Ectodermal cell (in vitro differentiated cells): ENCODE data around the gene HOXB3.
A peak's percentile ranks its signal among the peaks of the same experiment; 100 is the strongest.
"Not testable (repeated sequence)": the region's sequence is repeated elsewhere in the genome, so short reads cannot be mapped to it uniquely, and the experiment has no call there.

ENCODE experiments used
- H3K27ac ChIP-seq: 2 replicates; pipeline ENCODE4 v1.7.0; 2013; ENCODE audit warnings: mild to moderate bottlenecking, low read depth, low read length; ENCODE audit not compliant: insufficient read depth, poor library complexity, severe bottlenecking
- H3K27me3 ChIP-seq: 2 replicates; pipeline ENCODE4 v1.7.0; 2013; ENCODE audit warnings: mild to moderate bottlenecking, low read length; ENCODE audit not compliant: insufficient read depth, control insufficient read depth, poor library complexity, severe bottlenecking
- H3K36me3 ChIP-seq: one replicate; pipeline ENCODE4 v1.7.0; 2013; ENCODE audit warnings: low read length; ENCODE audit not compliant: control insufficient read depth, insufficient read depth
- H3K4me1 ChIP-seq: one replicate; pipeline ENCODE4 v1.7.0; 2013; ENCODE audit warnings: low read length; ENCODE audit not compliant: control insufficient read depth, insufficient read depth
- H3K4me3 ChIP-seq: 2 replicates; pipeline ENCODE4 v1.7.0; 2013; ENCODE audit warnings: low read depth, low read length, control low read depth; ENCODE audit not compliant: insufficient read depth
- H3K9me3 ChIP-seq: 2 replicates; pipeline ENCODE4 v1.7.0; 2013; ENCODE audit warnings: mild to moderate bottlenecking, low read length, moderate library complexity; ENCODE audit not compliant: control insufficient read depth
- WGBS, 2 experiments: methylation state at CpG; one replicate each; pipeline ENCODE4 v1.1.7; 2013; ENCODE audit warnings: missing lambda C conversion rate in 2 of 2; 5-methylcytosine and 5-hydroxymethylcytosine counted together

The HOXB3 gene

GRCh38 chr17:48541577-48542113 lies 48.4 kb downstream of the HOXB3 start:
- H3K4me1 ChIP-seq, result peaks cover 6% of the 10 kb centered on the region
- no peaks in the 10 kb centered on the region for H3K36me3 ChIP-seq
- peak overlapping the region; percentile 48 for H3K4me3 ChIP-seq
- no peaks in the 10 kb centered on the region for H3K9me3 ChIP-seq
- H3K27ac ChIP-seq, result no peak overlapping the region
- H3K27me3 ChIP-seq, result peaks cover 93% of the 10 kb centered on the region
- WGBS, 2 experiments, result 49 to 50% methylated on average over 35 of the region's 36 CpGs

DNA sequence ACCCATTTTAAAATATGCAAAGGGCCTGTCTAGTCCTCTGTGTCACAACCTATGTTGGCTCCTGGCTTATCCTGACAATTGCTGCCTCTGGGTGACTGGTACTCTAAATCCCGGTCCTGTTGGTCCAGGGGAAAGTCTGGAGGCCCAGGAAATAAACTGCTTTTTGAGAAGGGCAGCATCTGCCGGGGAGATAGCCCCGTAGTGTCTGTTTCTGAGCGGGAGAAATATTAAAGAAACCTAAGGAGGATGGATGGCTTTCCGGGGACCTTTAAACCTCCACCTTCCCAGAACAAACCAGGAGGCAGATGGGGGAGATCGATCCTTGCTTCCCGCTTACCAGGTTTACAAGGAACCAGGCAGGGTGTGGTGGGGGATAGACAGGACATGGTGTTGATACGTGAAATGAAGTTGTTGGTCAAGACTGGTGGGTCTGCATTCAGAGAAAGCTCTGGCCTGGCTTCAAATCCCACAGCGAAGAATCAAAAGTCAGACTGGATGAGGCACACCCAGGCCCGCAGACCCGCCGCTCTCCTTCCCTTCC lies 48.9 kb downstream of the HOXB3 start:
- H3K4me1 ChIP-seq, result peaks cover under 1% of the 10 kb centered on the region
- peaks cover 91% of the 10 kb centered on the region for H3K27me3 ChIP-seq
- no peaks in the 10 kb centered on the region for H3K9me3 ChIP-seq
- H3K4me3 ChIP-seq, result peak overlapping the region; percentile 48
- H3K27ac ChIP-seq, result no peak overlapping the region
- WGBS, 2 experiments, result 72 to 76% methylated on average over 12 of the region's 12 CpGs
- H3K36me3 ChIP-seq, result no peaks in the 10 kb centered on the region

DNA sequence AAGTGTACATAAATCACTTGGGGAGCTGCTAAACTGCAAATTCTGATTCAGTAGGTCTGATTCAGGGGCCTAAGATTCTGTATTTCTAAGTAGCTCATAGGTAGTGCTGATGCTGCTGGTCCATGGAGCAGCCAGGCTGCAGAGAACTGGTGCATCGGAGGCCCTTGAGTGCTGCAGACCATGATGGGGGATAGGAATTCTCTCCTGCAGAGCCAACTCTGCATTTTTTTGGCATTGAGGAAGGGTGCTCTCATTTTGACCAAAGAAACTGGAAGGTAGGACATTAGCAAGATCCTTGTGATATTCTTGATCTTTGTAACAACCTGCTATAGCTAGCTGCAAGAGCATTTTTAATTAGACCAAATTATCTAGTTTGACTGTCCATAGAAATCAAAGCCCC lies 49.8 kb downstream of the HOXB3 start:
- H3K27ac ChIP-seq, result no peak overlapping the region

DNA sequence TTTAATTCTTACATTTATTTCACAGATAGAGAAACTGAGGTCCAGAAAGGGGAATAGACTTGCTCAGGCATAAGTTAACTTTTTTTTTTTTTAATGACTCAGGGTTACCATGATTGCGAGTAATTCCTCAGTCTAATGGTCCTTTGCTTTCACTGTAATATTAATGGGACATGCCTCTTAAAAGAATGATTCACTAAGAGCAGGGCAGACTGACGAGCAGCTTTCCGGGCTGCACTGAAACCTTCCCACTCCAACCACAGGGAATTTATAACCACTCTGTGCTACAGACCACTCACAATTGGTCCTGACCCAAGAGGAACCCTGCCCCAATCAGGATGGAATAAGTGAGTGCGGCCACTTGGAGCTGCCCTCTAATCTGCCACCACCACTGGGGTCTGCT lies 50.9 kb downstream of the HOXB3 start:
- Histone ChIP-seq H3K36me3 (no peaks in the 10 kb centered on the region), H3K9me3 (no peaks in the 10 kb centered on the region), H3K27me3 (peaks cover 83% of the 10 kb centered on the region), H3K27ac (no peak overlapping the region), H3K4me3 (no peak overlapping the region), H3K4me1 (no peaks in the 10 kb centered on the region)
- 87 to 91% methylated on average over 4 of the region's 4 CpGs for WGBS, 2 experiments

More for the DNA sequence above, 49.8 kb downstream of the HOXB3 start:
- Histone ChIP-seq H3K4me3 (no peak overlapping the region), H3K9me3 (no peaks in the 10 kb centered on the region), H3K27me3 (peaks cover 90% of the 10 kb centered on the region), H3K36me3 (no peaks in the 10 kb centered on the region), H3K4me1 (no peaks in the 10 kb centered on the region)
- 49 to 64% methylated on average over 1 of the region's 1 CpG for WGBS, 2 experiments

DNA sequence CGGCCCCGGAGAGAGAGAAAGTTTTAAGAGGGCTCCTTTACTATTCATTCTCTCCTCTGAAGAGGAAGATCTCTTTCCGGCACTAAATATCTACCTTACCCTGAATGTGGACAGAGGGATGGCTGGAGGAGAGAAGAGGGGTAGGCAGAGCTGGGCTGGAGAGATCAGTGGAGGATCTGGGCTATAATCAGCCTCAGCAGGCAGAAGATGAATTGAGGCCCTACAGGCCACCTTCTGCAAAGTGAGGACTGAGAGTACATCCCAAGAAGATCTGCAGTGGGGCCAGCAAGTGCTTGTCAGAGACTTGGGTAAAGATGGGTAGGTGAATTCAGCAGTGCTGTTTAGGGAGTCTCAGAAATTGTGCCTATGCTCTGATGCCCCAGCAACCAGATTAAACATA lies 52.7 kb downstream of the HOXB3 start:
- WGBS, 2 experiments, result 96 to 97% methylated on average over 2 to 3 of the region's 3 CpGs
- H3K36me3 ChIP-seq, result no peaks in the 10 kb centered on the region
- no peak overlapping the region for H3K4me3 ChIP-seq
- H3K4me1 ChIP-seq, result no peaks in the 10 kb centered on the region
- no peaks in the 10 kb centered on the region for H3K9me3 ChIP-seq
- peaks cover 82% of the 10 kb centered on the region for H3K27me3 ChIP-seq
- H3K27ac ChIP-seq, result no peak overlapping the region

GRCh38 chr17:48535793-48536559 lies 54.1 kb downstream of the HOXB3 start:
- H3K4me3 ChIP-seq, H3K27ac ChIP-seq, H3K4me1 ChIP-seq, H3K36me3 ChIP-seq, H3K9me3 ChIP-seq: not testable (repeated sequence)
- H3K27me3 ChIP-seq, result peaks cover 82% of the 10 kb centered on the region
- WGBS, 2 experiments, result 93 to 94% methylated on average over 7 of the region's 9 CpGs

- Histone ChIP-seq H3K27me3 (peaks cover 85% of the 10 kb centered on the region), H3K36me3 (no peaks in the 10 kb centered on the region), H3K9me3 (no peaks in the 10 kb centered on the region), H3K4me1 (peaks cover 27% of the 10 kb centered on the region), H3K27ac (no peak overlapping the region), H3K4me3 (no peak overlapping the region)
- 80 to 84% methylated on average over 8 of the region's 8 CpGs for WGBS, 2 experiments
These were observed 57.8 kb downstream of the HOXB3 start for GRCh38 chr17:48532261-48532660.

DNA sequence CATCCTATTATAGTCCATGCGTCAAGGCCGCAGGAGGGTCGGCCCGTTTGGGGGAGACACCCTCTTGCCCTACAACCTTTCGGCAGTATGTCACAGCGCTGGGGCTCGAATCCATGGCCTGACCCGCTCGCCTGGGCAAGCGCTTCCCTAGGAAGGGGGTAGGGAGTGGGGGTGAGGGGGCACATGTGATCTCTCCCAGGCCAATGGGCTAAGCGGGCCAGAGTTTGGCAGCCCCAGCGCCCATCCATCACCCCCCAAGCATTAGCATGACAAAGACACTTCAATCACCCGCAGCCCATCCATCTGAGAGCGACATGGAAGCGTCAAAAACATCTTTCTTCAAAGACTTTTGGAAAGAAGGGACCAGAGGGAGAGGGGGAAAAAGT lies 59.2 kb downstream of the HOXB3 start, which contains the start of gene HOXB1:
TSS of gene HOXB1 (minus strand) at position 125 of the 386 bp plus-strand sequence. CDS start at position 18, 107 bp downstream.
- 3% methylated on average over 15 of the region's 15 CpGs for WGBS, 2 experiments
- H3K4me1 ChIP-seq, result peaks cover 32% of the 10 kb centered on the region
- peak within 1 kb of the TSS; percentile 12 for H3K4me3 ChIP-seq
- peak within 1 kb of the TSS; percentile 60 for H3K27ac ChIP-seq
- peaks cover 91% of the 10 kb centered on the region for H3K27me3 ChIP-seq
- H3K9me3 ChIP-seq, result no peaks in the 10 kb centered on the region
- no peaks in the 10 kb centered on the region for H3K36me3 ChIP-seq

GRCh38 chr17:48530208-48530886 lies 59.7 kb downstream of the HOXB3 start:
- Histone ChIP-seq H3K36me3 (no peaks in the 10 kb centered on the region), H3K4me1 (peaks cover 32% of the 10 kb centered on the region), H3K27me3 (peaks cover 91% of the 10 kb centered on the region), H3K4me3 (peak overlapping the region; percentile 12), H3K27ac (no peak overlapping the region), H3K9me3 (no peaks in the 10 kb centered on the region)
- 26 to 29% methylated on average over 37 of the region's 37 CpGs for WGBS, 2 experiments

DNA sequence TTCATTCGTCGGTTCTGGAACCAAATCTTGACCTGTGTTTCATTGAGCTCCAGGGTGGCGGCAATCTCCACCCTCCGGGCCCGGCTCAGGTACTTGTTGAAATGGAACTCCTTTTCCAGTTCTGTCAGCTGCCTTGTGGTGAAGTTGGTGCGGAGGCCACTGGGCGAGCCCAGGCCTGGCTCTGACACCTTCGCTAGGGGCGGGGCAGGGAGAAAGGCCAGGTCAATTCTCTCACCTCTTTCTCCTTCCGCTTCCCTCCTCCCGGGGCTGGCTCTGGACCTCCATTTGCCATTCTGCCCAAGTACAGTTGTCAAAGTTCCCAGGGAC lies 60.4 kb downstream of the HOXB3 start:
- Histone ChIP-seq H3K4me1 (peaks cover 32% of the 10 kb centered on the region), H3K36me3 (no peaks in the 10 kb centered on the region), H3K27me3 (peaks cover 97% of the 10 kb centered on the region), H3K27ac (no peak overlapping the region), H3K4me3 (peak overlapping the region; percentile 11), H3K9me3 (no peaks in the 10 kb centered on the region)
- WGBS, 2 experiments, result 70 to 71% methylated on average over 11 of the region's 11 CpGs
